Renal pelvis (tissue), 12 donors: Measurements from ENCODE around the gene NFATC3. TPM values are rescaled to one million over a fixed set of nuclear protein-coding genes. Genes with fewer than 3 reads are reported as not detected.

Experiments used
- DNase-seq: peaks from one replicate; pipeline ENCODE4 v3.0.0-alpha.2; 2013
- long read RNA-seq, 16 experiments: transcript quantifications; one replicate each; lab custom pipeline, GENCODE V29; 2026
- polyA plus RNA-seq, 3 donors: library from polyadenylated mRNA; unstranded; fragments of 120-200 nt; gene quantifications; one replicate each; pipeline ENCODE4 v1.2.1, GENCODE V29; 2013; ENCODE audit not compliant: insufficient read length in 3 of 3

The NFATC3 gene
- 10 to 100 TPM; 30.9 to 35.0 (median 33.5) TPM for polyA plus RNA-seq
- long read RNA-seq, donor 1, full-length matches to known transcripts: 1 of 1 reads
- long read RNA-seq, donor 1, partial matches to known transcripts: 0 of 1 reads
- long read RNA-seq, donor 1, other reads (novel, unspliced or antisense): 0 of 1 reads
- long read RNA-seq, donor 2, full-length matches to known transcripts: 4 of 4 reads
- long read RNA-seq, donor 2, partial matches to known transcripts: 0 of 4 reads
- long read RNA-seq, donor 2, other reads (novel, unspliced or antisense): 0 of 4 reads
- long read RNA-seq, donor 3: 0 reads
- long read RNA-seq, donor 4, full-length matches to known transcripts: 4 of 11 reads
- long read RNA-seq, donor 4, partial matches to known transcripts: 7 of 11 reads
- long read RNA-seq, donor 4, other reads (novel, unspliced or antisense): 0 of 11 reads
- long read RNA-seq, donor 5, full-length matches to known transcripts: 2 of 2 reads
- long read RNA-seq, donor 5, partial matches to known transcripts: 0 of 2 reads
- long read RNA-seq, donor 5, other reads (novel, unspliced or antisense): 0 of 2 reads
- long read RNA-seq, donor 6, full-length matches to known transcripts: 4 of 16 reads
- long read RNA-seq, donor 6, partial matches to known transcripts: 12 of 16 reads
- long read RNA-seq, donor 6, other reads (novel, unspliced or antisense): 0 of 16 reads
- long read RNA-seq, donor 7, full-length matches to known transcripts: 5 of 10 reads
- long read RNA-seq, donor 7, partial matches to known transcripts: 5 of 10 reads
- long read RNA-seq, donor 7, other reads (novel, unspliced or antisense): 0 of 10 reads
- long read RNA-seq, donor 8, partial matches to known transcripts: 0 of 1 reads
- long read RNA-seq, donor 8, other reads (novel, unspliced or antisense): 0 of 1 reads
- long read RNA-seq, donor 9, full-length matches to known transcripts: 3 of 15 reads
- long read RNA-seq, donor 9, partial matches to known transcripts: 12 of 15 reads
- long read RNA-seq, donor 9, other reads (novel, unspliced or antisense): 0 of 15 reads
- long read RNA-seq, donor 10, full-length matches to known transcripts: 5 of 16 reads
- long read RNA-seq, donor 10, partial matches to known transcripts: 11 of 16 reads
- long read RNA-seq, donor 10, other reads (novel, unspliced or antisense): 0 of 16 reads
- long read RNA-seq, donor 11, full-length matches to known transcripts: 4 of 4 reads
- long read RNA-seq, donor 11, partial matches to known transcripts: 0 of 4 reads
- long read RNA-seq, donor 11, other reads (novel, unspliced or antisense): 0 of 4 reads
- long read RNA-seq, donor 12, full-length matches to known transcripts: 3 of 22 reads
- long read RNA-seq, donor 12, partial matches to known transcripts: 19 of 22 reads
- long read RNA-seq, donor 12, other reads (novel, unspliced or antisense): 0 of 22 reads
- long read RNA-seq, donor 13, partial matches to known transcripts: 14 of 14 reads
- long read RNA-seq, donor 13, other reads (novel, unspliced or antisense): 0 of 14 reads
- long read RNA-seq, donor 14: 0 reads
- long read RNA-seq, donor 15: 0 reads
- long read RNA-seq, donor 16, full-length matches to known transcripts: 2 of 2 reads
- long read RNA-seq, donor 16, partial matches to known transcripts: 0 of 2 reads
- long read RNA-seq, donor 16, other reads (novel, unspliced or antisense): 0 of 2 reads

DNA sequence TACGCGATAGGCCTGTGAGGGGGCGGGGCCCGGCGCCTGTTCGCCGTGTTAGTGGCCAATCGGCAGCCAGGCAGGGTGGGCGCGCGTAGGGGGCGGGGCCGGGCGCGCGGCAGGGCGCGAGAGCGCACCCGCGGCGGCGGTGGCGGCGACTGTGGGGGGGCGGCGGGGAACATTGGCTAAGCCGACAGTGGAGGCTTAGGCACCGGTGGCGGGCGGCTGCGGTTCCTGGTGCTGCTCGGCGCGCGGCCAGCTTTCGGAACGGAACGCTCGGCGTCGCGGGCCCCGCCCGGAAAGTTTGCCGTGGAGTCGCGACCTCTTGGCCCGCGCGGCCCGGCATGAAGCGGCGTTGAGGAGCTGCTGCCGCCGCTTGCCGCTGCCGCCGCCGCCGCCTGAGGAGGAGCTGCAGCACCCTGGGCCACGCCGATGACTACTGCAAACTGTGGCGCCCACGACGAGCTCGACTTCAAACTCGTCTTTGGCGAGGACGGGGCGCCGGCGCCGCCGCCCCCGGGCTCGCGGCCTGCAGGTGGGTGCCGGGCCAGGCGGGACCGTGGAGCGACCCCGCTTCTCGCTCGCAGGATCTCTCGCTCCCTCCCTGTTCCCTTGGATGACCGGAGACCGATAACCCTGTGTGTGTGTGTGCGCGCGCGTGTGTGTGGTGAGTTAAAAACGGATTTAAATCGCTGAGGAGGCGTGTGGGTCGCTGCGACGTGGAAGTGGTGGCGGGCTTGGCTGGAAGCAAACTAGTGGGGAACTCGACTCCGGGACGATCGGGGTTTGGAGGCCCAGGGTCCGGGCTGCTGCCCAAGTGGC, at the start of gene NFATC3:
TSS of gene NFATC3 (plus strand) at position 112 of the 813 bp plus-strand sequence. CDS start at position 424, 312 bp downstream.
- DNase-seq: no peak

DNA sequence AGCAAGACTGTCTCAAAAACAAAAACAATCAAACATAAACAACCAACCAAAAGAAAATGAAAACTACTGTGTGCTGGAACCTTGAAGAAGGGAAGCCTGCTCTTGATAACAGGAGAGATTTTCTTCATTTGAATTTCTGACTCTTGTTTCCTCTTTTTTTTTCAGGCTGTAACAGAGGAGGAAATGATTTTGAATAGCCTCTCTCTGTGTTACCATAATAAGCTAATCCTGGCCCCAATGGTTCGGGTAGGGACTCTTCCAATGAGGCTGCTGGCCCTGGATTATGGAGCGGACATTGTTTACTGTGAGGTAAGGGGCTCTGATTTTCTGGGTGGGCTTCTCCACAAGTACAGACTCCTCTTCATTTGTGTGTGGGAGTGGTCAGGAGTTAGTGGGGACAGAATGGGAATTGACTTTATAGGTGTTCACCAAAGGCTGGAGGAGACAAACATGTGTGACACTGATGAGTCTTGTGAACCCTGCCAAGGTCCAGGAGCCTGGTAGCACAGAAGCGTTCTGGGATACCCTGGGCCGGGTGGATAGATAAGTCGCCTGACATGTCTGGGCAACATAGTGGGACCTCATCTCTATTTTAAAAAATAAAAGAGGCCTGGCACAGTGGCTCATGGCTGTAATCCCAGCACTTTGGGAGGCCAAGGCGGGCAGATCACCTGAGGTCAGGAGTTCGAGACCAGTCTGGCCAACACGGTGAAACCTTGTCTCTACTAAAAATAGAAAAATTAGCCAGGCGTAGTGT, 47.2 kb upstream of the NFATC3 start:
- DNase-seq: no peak

DNA sequence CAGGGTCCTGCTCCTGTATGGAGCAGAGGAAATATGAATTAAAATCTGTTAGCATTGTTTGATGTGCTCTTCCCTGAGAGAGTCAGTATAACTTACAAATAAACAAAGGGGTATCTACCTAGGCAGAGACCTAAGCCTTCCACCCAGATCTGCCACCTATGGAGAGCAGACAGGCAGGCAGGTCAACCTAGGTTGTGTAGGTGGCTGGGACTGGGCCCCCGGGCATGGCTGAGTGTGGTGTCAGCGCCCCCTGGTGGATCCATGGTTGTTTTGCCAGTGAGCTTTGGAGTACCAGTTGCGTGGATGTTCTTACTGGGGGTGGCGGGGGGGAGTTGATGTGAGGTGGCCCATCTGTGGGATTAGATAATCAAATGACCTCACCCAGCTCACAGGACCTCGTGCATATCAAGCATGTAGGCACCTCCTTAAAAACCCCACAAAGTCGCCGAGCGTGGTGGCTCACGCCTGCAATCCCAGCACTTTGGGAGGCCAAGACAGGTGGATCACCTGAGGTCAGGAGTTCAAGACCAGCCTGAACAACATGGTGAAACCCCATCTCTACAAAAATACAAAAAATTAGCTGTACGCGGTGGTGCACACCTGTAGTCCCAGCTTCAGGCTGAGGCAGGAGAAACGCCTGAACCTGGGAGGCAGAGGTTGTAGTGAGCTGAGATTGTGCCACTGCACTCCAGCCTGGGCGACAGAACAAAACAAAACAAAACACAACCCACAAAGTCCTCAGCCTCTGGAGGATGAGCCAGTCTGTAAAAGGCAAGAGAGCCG, 44.5 kb upstream of the NFATC3 start:
- peak; percentile 53 for DNase-seq

DNA sequence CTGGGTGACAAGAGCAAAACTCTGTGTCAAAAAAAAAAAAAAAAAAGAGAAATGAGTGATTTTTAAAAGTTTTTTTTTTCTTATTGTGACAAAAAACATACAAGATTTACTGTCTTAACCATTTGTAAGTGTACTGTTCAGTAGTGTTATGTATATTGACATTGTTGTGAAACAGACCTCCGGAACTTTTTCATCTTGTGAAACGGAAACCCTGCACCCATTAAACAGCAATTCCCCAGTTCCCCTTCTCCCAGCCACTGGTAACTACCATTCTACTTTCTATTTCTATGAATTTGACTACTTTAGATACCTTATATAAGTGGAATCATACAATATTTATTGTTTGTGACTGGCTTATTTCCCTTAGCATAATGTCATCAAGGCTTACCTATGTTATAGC, 43.4 kb upstream of the NFATC3 start:
- DNase-seq: no peak

DNA sequence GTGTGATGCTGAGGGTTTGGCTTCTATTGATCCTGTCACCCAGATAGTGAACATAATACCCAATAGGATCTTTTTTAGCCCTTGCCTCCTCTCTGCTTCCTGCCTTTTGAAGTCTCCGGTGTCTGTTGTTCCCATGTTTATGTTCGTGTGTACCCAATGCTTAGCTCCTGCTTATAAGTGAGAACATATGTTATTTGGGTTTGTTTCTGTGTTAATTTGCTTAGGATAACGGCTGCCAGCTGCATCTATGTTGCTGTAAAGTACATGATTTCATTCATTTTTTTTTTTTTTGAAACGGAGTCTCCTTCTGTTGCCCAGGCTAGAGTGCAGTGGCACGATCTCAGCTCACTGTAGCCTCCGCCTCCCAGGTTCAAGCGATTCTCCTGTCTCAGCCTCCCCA, 39.1 kb upstream of the NFATC3 start:
- no peak for DNase-seq

DNA sequence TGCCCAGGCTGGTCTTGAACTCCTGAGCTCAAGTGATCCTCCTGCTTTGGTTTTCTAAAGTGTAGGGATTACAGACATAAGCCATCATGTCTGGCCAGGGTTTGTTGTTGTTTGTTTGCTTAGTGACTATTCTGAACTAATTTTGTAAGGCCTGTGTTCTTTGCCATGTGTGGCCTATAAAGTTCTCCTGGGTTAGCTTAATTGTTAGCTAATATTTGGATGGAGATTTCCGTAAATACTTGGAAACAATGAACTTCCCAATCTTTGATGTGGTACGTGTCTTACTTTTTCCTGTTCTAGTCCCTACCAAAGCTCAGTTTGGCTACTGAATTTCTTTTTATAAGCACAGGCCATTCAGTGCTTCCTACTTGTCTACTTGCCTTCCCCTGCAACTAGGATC, 37.2 kb upstream of the NFATC3 start:
- no peak for DNase-seq

DNA sequence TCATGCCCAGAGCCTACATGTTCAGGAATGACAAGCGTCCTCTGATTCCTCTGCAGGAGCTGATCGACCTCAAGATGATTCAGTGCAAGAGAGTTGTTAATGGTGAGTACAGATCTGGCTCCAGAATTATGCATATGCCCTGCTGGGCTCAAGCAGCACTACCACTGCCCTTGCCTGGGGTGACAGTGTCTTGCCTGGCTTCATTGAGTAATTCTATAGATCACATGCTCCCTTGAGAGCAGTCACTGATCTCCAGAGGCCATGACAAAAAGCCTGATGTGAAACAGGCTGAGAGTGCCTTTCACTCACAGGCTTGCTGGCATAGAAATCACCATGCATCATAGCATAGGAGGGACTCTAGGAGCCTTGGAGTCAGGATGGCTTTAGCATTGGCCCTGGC, 35.7 kb upstream of the NFATC3 start:
- DNase-seq: no peak

DNA sequence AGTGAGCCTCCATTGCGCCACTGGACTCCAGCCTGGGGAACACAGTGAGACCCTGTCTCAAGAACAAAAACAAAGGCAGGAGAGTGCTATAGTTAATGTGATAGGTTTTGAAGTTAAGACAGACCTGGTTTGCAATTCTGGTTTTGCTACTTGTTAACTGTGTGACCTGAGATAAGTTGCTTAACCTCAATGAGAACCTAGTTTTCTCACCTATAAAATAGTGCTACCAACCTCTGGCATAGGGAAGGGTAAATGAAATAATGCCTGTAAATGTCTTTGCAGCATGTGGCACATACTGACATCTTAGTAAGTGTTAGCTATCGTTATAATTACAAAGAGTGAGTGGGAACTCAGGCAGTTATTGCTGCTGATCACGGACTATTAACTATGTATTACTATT, 29.8 kb upstream of the NFATC3 start:
- no peak for DNase-seq

DNA sequence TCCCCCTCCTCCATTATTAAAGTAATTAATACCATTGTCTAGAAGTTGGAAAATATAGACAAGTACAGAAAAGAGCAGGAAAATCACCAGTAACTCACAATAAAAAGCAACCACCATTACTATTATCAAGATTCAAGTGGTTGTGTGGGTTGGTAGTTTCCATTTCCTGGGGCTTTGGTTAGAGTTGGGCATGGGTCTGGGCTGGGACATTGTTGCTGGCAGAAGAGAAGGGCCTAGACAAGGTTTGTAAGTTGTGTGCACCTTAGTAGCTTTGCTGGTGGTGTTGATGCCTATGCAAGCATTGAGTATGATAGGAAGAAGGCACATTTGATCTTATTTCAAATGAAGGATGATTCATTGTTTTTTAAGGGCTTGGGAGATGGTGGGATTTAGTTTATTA, 25.4 kb upstream of the NFATC3 start:
- no peak for DNase-seq

DNA sequence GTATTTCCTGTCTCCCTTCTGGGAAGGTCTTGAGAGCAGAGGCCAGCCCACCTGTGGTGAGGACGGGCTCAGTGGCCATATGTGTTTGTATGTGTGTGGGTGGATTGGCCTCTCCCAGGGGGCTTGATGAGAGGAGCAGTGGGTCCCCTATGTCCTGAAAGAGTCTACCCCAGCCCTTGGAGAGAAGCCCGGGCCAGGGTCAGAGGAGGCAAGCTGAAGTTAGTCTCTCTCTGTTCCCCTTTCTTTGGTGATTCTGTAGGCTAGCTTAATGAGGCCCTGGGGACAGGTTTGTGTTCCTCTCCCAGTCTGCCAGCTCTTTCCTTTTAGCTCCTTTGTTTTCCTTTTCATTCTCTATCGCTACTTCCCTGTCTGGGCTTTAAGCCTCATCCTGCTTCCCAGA, 23.8 kb upstream of the NFATC3 start:
- no peak for DNase-seq

DNA sequence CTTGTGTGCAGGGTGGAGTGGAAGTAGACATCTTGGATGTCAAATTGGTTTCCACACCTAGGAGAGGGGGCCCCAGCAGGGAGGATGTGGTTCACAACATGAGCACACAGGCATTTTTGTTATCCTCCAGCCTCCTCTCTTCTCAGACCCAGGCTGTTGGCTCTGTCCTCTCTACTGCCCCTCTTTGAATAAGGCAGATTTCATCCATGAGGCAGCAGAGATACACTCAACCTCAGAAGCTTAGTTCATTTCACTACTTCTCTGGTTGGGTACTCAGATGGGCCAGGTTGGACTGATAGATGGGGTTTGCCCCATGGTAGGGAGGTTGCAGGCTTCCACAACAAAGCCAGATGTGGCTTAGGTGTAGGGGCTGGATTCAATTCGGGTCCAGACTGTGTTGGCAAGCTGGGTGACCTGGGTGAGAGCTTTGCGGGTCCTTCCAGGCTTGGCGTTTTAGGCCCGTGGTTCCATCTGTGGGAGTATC, 22.2 kb upstream of the NFATC3 start:
- no peak for DNase-seq

DNA sequence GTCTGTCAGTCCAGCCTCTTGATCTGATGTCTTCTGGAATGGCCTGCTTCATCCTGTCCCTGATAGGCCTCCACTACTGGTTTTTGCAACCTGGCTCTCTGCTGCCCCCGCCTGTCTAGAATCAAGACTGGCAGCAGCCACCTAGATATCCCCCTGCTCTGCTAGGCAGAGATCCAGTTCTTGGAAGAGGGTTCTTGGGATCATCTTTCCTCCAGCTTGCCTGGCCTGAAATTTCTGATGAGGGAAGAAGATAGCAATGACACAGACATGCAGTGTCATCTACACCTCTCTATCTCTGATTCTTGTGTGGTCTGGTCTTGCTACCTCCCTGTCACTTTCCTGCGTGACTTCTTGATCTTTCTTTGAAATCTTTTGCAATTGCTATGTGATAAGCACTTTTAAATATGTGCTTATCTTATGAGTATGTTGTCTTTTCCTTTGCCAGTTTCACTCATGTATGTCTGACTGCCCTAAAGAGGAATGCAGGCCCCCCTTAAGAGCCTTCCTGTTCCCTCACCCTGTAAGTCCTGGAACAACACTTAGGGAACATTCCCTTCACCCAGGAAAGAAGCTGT, 20.3 kb upstream of the NFATC3 start:
- no peak for DNase-seq

DNA sequence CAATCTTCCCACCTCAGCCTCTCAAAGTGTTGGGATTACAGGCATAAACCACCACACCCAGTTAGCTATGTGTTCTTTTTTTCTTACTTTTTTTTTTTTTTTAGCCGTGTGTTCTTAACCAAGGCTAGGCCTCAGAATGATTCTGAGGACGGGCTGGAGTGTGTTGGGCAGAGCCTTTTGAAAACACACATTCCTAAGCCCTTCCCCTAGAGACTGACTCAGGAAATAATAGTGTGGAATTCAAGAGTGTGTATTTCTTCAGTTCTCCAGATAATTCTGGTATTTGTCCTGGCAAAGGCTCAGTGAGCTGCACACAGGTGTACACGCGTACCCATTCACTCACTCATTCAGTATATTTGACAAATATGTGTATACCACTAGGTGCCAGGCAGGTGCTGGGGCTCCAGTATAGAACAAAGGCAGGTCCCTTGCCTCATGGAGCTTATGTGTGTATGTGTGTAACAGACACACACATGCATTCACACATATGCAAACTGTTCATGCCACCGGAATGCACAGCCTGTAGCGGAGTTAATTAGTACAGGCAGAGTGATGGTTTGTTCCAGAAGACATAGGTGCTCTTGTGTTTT, 19.4 kb upstream of the NFATC3 start:
- no peak for DNase-seq

DNA sequence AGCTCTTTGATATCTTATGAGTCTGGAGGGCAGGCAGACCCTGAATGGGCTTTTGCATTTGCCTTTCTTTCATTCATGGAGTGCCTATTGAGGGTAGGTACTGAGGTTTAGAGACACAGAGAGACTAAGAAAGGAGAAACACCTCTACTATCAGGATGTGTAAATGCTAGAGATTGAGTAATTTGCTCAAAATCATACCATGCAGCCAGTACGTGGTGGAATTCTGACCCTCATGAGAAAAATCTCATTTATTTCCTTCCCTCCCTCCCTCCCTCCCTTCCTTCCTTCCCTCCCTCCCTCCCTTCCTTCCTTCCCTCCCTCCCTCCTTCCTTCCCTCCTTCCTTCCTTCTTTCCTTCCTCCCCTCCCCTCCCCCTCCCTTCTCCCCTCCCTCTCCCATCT, 18.4 kb upstream of the NFATC3 start:
- no peak for DNase-seq

DNA sequence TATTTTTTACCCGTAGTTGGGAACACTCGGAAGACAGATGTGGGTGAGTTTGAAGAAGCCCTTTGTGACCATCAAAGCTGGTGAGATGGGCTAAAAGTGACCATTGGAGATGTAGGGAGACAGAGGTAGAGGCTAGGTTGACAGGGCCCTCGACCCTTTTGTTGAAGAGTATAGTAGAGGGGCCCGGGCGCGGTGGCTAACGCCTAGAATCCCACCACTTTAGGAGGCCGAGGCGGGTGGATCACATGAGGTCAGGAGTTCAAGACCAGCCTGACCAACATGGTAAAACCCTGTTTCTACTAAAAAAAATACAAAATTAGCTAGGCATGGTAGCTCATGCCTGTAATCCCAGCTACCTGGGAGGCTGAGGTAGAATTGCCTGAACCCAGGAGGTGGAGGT, 16.2 kb upstream of the NFATC3 start:
- DNase-seq: no peak

DNA sequence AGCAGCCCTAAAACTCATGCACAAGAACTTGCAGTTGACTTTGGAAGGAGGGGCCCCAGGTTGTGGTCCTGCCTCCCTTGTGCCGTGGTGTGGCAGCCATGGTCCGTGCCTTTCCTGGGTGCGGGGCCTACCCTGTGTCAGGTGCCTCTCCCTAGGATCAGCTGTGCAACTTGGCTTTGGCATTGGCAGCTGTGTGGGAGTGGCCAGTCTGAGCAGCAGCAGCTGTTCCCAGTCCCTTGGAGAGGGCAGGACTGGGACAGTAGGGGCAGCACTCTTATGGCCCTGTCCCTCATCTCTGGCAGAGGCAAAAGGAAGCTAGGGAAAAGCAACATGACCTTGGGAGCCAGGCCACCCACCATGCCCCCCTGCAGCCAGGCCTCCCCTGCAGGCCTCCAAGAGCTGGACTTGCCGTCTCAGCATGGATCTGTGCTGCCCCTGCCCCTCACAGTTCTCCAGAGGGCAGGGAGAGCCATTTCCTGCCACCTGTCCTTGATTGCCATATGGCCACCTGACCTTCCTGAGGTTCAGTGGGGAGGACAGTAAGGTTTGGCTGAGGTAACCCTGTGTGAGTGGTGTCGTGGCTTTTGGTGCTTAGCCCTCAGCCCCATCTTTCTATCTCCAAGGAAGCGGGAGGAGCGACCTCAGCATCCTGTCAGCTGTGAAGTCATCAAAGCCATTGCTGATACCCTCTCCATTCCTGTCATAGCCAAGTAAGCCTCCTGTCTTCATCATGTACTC, 15.5 kb upstream of the NFATC3 start:
- no peak for DNase-seq

DNA sequence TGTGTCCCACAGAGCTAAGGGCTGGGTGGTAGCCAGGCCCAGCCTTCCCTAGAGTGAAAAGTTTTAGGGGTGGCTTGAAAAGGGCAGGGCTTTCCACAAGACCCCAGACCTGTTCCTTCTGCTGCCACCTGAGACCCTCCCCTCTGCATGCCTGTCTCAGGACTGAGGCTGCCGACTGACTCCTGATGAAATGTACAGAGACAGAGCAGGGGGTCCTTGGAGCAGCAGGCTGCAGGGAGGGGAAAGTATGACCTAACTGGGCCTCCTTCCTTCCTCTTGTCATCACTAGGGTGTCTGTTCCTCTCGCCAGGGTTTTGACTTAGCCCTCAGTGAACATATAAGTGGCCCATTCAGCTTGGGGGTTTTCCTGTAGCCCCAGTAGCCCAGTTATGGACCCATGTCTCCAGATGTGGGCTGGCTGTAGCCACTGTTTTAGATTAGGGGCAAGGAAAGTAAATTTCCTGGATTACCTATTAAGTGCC, 14.9 kb upstream of the NFATC3 start:
- DNase-seq: no peak
